Caco-2 (cell line): ENCODE data around the gene FURIN. TPM values are rescaled to one million over a fixed set of nuclear protein-coding genes. Genes with fewer than 3 reads are reported as not detected.

Source experiments
- BruUV-seq: library from RNA; stranded (reverse); fragments of 400-500 nt; replicated peaks from 2 replicates; lab custom pipeline; 2021; lab: Mats Ljungman, UMichigan
- CTCF ChIA-PET: fragments of 300-600 bp; sonication (Branson Sonifier 250); formaldehyde crosslinking; loops from one replicate; lab custom pipeline; 2022; ENCODE audit warnings: antibody characterized with exemption; lab: Charles Lee
- POLR2A ChIA-PET: fragments of 300-600 bp; sonication (Branson Sonifier 250); formaldehyde crosslinking; loops from one replicate; lab custom pipeline; 2022; ENCODE audit warnings: antibody characterized with exemption; lab: Charles Lee
- DNase-seq, 2 experiments: peaks; one replicate each; pipeline versions ENCODE4 v3.0.0 to v3.0.0-alpha.2; 2020 to 2022
- H3K27me3 ChIP-seq: replicated peaks from 2 replicates; pipeline ENCODE4 v1.6.0; 2011; ENCODE audit warnings: low read length; ENCODE audit not compliant: control insufficient read depth, insufficient read depth
- H3K36me3 ChIP-seq: 2 replicates; pipeline ENCODE4 v1.5.1; 2011; ENCODE audit warnings: low read length; ENCODE audit not compliant: control insufficient read depth, insufficient read depth
- H3K4me1 ChIP-seq: fragments of 250-450 bp; sonication (Bioruptor Pico); 2 replicates; pipeline ENCODE4 v1.5.1; 2020; ENCODE audit warnings: mild to moderate bottlenecking
- H3K4me3 ChIP-seq: 2 replicates; pipeline ENCODE4 v1.5.1; 2011; ENCODE audit warnings: low read depth, mild to moderate bottlenecking, control low read depth, low read length
- H3K9me3 ChIP-seq: fragments of 250-450 bp; sonication (Bioruptor Pico); 2 replicates; pipeline ENCODE4 v1.5.1; 2020; ENCODE audit warnings: mild to moderate bottlenecking, moderate library complexity
- H3K27ac Mint-ChIP-seq: one replicate; pipeline ENCODE4 v1.8.0; 2022; ENCODE audit warnings: mixed read lengths; ENCODE audit not compliant: unreplicated experiment
- H3K27me3 Mint-ChIP-seq: one replicate; pipeline ENCODE4 v1.8.0; 2022; ENCODE audit warnings: mixed read lengths; ENCODE audit not compliant: insufficient read depth, unreplicated experiment
- H3K36me3 Mint-ChIP-seq: one replicate; pipeline ENCODE4 v1.8.0; 2022; ENCODE audit warnings: mild to moderate bottlenecking, mixed read lengths; ENCODE audit not compliant: insufficient read depth, unreplicated experiment
- H3K4me1 Mint-ChIP-seq: one replicate; pipeline ENCODE4 v1.8.0; 2022; ENCODE audit warnings: low read depth, mixed read lengths; ENCODE audit not compliant: unreplicated experiment
- H3K4me3 Mint-ChIP-seq: one replicate; pipeline ENCODE4 v1.8.0; 2022; ENCODE audit warnings: mild to moderate bottlenecking, moderate library complexity, mixed read lengths; ENCODE audit not compliant: unreplicated experiment
- H3K9me3 Mint-ChIP-seq: one replicate; pipeline ENCODE4 v1.8.0; 2022; ENCODE audit warnings: mixed read lengths; ENCODE audit not compliant: unreplicated experiment
- intact Hi-C: fragments of 100-400 bp; cut with micrococcal nuclease; formaldehyde crosslinking; loops from one replicate; pipeline ENCODE4 v1.10.0; 2022; ENCODE audit not compliant: unreplicated experiment
- total RNA-seq: library from RNA; stranded (reverse); gene quantifications from 2 replicates; pipeline ENCODE4 v1.2.3, GENCODE V29; 2022
- TF ChIP-seq, protein P1 (sequence below), 2 experiments: fragments of 200-600 bp in 1 of 2; IDR thresholded peaks; 1 replicate in 1 of 2; 2 replicates in 1 of 2; pipeline versions ENCODE4 v1.5.1 to v1.8.0; 2011 to 2022; ENCODE audit warnings: antibody characterized with exemption in 1 of 2, control low read depth in 1 of 2, inconsistent platforms in 1 of 2, low read depth in 1 of 2, low read length in 1 of 2, mild to moderate bottlenecking in 1 of 2, moderate library complexity in 1 of 2; ENCODE audit not compliant: insufficient read depth in 1 of 2, severe bottlenecking in 1 of 2, unreplicated experiment in 1 of 2

FURIN gene
- total RNA-seq, 1 experiment from 2014 or later: 43.0 TPM

DNA sequence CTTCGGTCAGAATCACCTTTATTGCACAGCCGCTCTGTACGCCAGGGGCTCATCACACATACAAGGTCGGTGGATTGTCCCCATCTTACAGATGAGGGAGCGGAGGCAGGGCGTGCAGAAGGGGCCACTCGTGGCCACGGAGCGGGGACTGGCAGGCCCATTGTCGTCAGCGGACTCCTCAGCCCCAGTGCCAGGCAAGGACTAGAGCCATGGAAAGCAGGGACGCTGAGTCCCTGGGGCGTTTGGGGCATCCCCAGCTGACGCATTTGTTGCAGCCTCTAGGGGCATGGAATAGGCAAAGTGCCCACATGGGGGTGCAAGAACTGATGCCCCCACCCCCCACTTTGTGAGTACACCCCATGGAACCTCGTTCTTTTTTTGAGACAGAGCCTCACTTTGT lies 29.8 kb upstream of the FURIN start:
- BruUV-seq: no TSS peak
- TF ChIP-seq, protein P1, sequence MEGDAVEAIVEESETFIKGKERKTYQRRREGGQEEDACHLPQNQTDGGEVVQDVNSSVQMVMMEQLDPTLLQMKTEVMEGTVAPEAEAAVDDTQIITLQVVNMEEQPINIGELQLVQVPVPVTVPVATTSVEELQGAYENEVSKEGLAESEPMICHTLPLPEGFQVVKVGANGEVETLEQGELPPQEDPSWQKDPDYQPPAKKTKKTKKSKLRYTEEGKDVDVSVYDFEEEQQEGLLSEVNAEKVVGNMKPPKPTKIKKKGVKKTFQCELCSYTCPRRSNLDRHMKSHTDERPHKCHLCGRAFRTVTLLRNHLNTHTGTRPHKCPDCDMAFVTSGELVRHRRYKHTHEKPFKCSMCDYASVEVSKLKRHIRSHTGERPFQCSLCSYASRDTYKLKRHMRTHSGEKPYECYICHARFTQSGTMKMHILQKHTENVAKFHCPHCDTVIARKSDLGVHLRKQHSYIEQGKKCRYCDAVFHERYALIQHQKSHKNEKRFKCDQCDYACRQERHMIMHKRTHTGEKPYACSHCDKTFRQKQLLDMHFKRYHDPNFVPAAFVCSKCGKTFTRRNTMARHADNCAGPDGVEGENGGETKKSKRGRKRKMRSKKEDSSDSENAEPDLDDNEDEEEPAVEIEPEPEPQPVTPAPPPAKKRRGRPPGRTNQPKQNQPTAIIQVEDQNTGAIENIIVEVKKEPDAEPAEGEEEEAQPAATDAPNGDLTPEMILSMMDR (IDR thresholded peaks at IDR 0.05; ENCODE audit: insufficient read depth in 1 of 2, low read depth in 1 of 2, low read length in 1 of 2, severe bottlenecking in 1 of 2, unreplicated experiment in 1 of 2): no peak
- Mint-ChIP-seq H3K27ac (no peak overlapping the region), H3K4me1 (peaks cover 22% of the 10 kb centered on the region), H3K4me3 (no peak overlapping the region), H3K9me3 (no peaks in the 10 kb centered on the region), H3K36me3 (no peaks in the 10 kb centered on the region), H3K27me3 (no peaks in the 10 kb centered on the region)
- intact Hi-C loops: no loop called here
- Histone ChIP-seq H3K27me3 (no peaks in the 10 kb centered on the region), H3K36me3 (no peaks in the 10 kb centered on the region), H3K4me1 (peaks cover 21% of the 10 kb centered on the region), H3K4me3 (no peak overlapping the region), H3K9me3 (no peaks in the 10 kb centered on the region)
- DNase-seq: no peak
- ChIA-PET CTCF (no interaction called here), POLR2A (no interaction called here)

DNA sequence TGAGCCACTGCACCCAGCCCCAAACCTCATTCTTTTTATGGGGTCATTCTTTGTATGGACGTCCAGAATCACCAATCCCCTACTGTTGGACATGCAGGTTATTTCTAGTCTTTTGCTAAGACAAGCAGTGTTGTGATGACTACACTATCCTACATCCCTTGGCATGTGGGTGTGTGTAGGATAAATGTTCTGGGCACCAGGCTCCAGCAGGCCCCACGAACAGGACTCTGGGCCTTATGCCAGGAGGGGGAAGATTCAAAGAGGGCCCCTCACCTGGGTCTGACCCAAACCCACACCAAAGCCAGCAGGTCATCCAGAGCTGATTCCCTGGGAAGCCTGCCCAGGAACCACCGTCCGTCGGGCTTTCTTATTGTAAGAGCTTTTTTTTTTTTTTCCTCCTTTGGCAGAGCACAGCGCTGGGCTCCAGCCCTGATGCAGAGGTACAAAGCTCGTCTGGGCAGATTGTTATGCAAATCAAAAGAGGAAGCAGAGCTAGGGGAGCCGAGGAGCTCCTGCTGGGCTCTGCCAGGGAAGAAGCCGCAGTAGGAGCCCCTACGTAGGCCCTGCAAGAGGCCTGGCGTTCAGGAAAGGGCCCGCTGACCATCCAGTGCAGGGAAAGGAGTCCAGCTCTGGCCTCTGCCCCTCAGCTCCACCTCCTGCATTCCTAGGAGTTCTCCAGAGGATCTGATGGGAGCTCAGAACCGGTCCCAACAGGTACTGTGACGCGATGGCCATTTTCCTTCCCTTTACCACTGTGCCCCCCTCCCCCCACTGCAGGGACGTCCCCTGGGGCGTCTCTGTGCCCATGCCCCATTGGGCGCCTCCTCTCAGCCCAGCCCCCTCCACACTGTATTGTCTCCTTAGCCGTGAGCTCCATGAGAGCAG lies 29.0 kb upstream of the FURIN start:
- H3K27me3 ChIP-seq: no peaks in the 10 kb centered on the region
- no peaks in the 10 kb centered on the region for H3K27me3 Mint-ChIP-seq
- TF ChIP-seq, protein P1 (IDR thresholded peaks at IDR 0.05; ENCODE audit: insufficient read depth in 1 of 2, low read depth in 1 of 2, low read length in 1 of 2, severe bottlenecking in 1 of 2, unreplicated experiment in 1 of 2): no peak
- no peaks in the 10 kb centered on the region for H3K9me3 Mint-ChIP-seq
- ChIA-PET POLR2A (interaction anchor here (0.6 kb wide), 1 partner anchor 67 kb away, joined by 3 read pairs; no protein-coding TSS in a partner anchor), CTCF (interaction anchor here (0.6 to 1.4 kb wide), 3 partner anchors 63 to 1766 kb away, joined by 4 read pairs; partner anchors contain the start of genes HDDC3 and MAN2A2)
- peaks cover 16% of the 10 kb centered on the region for H3K4me1 Mint-ChIP-seq
- H3K4me3 Mint-ChIP-seq: no peak overlapping the region
- no peaks in the 10 kb centered on the region for H3K36me3 ChIP-seq
- peak overlapping the region; percentile 17 for H3K27ac Mint-ChIP-seq
- no peak overlapping the region for H3K4me3 ChIP-seq
- no peaks in the 10 kb centered on the region for H3K9me3 ChIP-seq
- intact Hi-C loops: no loop called here
- BruUV-seq: no TSS peak
- H3K4me1 ChIP-seq: peaks cover 17% of the 10 kb centered on the region
- H3K36me3 Mint-ChIP-seq: no peaks in the 10 kb centered on the region
- DNase-seq: no peak

DNA sequence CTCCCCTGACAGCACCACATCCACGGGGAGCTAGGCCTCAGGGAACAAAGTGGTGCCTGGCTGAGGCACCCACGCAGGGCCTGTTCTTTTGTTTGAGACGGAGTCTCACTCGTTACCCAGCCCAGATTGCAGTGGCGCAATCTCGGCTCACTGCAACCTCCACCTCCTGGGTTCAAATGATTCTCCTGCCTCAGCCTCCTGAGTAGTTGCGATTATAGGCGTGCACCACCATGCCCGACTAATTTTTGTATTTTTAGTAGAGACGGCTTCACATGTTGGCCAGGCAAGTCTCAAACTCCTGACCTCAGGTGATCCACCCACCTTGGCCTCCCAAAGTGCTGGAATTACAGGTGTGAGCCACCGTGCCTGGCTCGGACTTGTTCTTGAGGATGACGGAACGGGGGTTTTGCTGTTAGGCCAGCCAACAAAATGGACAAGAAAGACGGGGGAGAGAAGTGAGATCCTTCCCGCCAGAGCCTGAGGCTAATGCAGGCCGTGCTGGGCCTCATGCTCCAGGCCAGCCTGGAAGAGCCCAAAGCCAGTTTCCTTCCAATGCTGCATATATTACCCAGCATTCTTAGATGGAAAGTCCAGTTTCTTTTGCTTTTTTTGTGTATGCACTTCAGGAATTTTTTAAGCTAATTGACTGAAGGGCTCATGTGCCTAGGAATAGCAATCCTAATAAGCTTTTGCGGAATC lies 28.1 kb upstream of the FURIN start:
- no peaks in the 10 kb centered on the region for H3K27me3 ChIP-seq
- no peaks in the 10 kb centered on the region for H3K9me3 ChIP-seq
- H3K4me3 Mint-ChIP-seq: no peak overlapping the region
- TF ChIP-seq, protein P1 (IDR thresholded peaks at IDR 0.05; ENCODE audit: insufficient read depth in 1 of 2, low read depth in 1 of 2, low read length in 1 of 2, severe bottlenecking in 1 of 2, unreplicated experiment in 1 of 2): no peak
- intact Hi-C loops: no loop called here
- no peaks in the 10 kb centered on the region for H3K36me3 ChIP-seq
- no peak for DNase-seq
- H3K9me3 Mint-ChIP-seq: no peaks in the 10 kb centered on the region
- H3K4me1 ChIP-seq: peaks cover 13% of the 10 kb centered on the region
- ChIA-PET POLR2A (no interaction called here), CTCF (interaction anchor here (1.4 kb wide), 1 partner anchor 92 kb away, joined by 4 read pairs; the partner anchor contains the start of gene HDDC3)
- H3K4me3 ChIP-seq: no peak overlapping the region
- peaks cover 9% of the 10 kb centered on the region for H3K4me1 Mint-ChIP-seq
- BruUV-seq: no TSS peak
- H3K27me3 Mint-ChIP-seq: no peaks in the 10 kb centered on the region
- no peak overlapping the region for H3K27ac Mint-ChIP-seq
- no peaks in the 10 kb centered on the region for H3K36me3 Mint-ChIP-seq
